ENCODE measurements around the gene LRRC73. TPM values are rescaled to one million over a fixed set of nuclear protein-coding genes. Genes with fewer than 3 reads are reported as not detected.

Gene LRRC73
- total RNA-seq, 1 donor, result under 0.01 TPM

DNA sequence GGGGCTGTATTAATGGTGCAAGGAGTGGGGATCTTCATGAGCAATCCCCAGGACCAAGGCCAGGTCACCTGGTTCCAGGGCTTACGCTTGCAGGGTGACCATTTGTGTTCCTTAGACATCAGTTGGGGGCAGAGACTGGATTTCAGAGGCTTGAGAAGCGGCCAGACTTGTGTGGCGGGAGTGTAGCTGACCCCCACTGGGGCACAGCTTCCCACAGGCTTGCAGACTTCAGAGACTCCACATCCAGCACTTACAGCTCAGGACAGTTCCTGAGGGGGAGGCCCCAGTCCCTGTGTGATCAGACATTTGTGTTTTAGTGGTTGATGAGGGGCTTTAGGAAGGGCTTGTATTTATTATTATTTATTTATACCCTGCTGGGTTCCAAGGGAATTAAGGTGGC is 17.5 kb downstream of the LRRC73 start:
- no peak for TF ChIP-seq CTCF (IDR thresholded peaks at IDR 0.05; ENCODE audit: insufficient read depth, low read depth, low read length)
- no peak for DNase-seq (ENCODE audit: low read depth)
- H3K4me3 ChIP-seq (ENCODE audit: low read depth, low read length), result peak overlapping the region; percentile 4

GRCh38 chr6:43491750-43492661 is 18.1 kb downstream of the LRRC73 start:
- H3K4me3 ChIP-seq (ENCODE audit: low read depth, low read length), result peak overlapping the region; percentile 4
- DNase-seq (ENCODE audit: low read depth), result peak; percentile 68

DNA sequence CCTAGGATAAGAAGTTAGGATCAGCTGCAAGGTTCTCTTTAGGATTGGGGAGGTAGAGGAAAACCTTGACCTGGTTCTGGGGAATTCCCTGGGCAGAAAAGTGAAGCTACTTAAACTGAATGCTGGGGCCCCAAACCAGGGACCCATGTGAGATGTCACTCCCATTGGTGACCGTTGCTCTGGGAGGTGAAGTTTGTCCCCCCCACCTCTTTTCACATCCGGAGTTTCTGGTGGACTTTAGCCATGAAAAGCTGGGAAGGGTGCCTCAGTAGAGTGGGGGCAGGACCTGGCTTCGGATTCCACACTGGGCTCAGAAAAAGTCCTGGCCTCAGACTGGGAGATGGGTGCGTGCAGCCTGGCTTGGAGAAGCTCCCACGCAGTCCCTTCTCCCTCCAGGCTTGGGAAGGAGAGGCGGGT is 19.6 kb downstream of the LRRC73 start:
- TF ChIP-seq CTCF (IDR thresholded peaks at IDR 0.05; ENCODE audit: insufficient read depth, low read depth, low read length), result no peak
- no peak overlapping the region for H3K4me3 ChIP-seq (ENCODE audit: low read depth, low read length)
- no peak for DNase-seq (ENCODE audit: low read depth)

More at GRCh38 chr6:43491750-43492661, 18.1 kb downstream of the LRRC73 start:
- TF ChIP-seq CTCF (IDR thresholded peaks at IDR 0.05; ENCODE audit: insufficient read depth, low read depth, low read length), result no peak

DNA sequence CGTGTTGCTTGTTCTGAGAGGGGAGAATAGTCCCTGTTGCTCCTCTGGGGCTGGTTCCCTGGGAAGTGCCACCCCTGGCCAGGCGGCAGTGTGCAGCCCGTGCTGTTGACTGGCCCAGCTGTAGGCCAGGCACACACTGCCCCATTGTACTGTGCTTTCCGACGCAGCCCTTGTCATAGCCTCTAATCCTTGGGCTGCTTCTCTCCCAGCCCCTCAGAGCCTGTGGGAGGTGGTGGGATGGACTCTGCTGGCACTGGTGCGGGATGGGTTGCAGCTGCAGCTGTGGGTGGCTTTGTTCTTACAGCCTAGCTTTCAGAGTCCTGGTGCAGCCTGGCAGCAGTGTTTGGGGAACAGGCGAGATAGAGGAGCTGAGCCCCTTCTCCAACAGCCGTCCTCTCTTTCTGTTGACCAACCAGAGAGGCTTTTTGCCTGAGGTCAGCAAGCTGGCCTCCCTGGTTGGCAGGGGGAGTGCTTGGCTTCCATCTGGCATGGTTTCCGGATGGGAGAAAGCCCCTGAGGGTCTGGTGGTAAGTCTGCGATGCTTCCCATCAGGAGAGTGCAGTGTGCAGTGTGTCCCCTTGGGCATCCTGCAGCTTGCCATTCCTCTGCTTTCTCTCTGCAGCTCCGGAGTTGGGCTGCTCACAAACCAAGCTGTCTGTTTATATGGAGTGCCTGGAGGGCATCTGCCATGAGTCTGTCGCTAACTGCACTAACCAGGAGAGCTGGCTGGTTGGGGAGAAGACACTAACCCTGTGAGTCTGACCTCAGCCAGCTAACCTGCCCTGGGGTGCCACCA is 20.7 kb downstream of the LRRC73 start:
- no peak for DNase-seq (ENCODE audit: low read depth)
- no peak overlapping the region for H3K4me3 ChIP-seq (ENCODE audit: low read depth, low read length)
- TF ChIP-seq CTCF (IDR thresholded peaks at IDR 0.05; ENCODE audit: insufficient read depth, low read depth, low read length), result no peak

DNA sequence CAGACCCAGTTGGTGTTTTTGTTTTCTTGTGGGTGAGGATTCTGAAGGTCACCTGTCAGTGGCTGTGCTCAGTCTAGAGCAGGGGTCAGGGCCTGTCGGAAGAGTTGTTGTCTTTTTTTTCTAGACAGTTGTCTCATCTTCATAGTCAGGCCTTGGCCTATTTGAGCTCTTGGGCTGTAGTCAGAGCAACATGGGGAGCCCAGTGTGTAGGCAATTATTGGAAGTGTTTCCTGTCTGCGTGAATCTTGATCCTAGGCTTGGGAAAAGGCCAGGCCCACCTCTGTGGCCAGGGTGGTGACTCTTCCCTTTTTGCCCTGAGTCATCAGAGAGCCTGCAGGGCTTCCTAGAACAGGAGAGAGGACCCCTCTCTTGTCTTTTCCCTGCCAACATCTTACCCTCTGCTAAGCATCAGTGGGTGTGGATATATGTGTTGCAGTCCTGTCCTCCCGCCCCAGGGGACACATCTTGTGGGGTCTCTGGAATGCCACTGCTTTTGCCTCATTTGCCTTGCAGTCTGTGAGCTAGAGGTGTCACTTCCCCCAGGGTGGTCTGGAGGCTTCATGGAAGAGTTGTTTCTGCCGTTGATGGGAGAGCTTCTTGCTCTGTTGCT is 21.4 kb downstream of the LRRC73 start:
- DNase-seq (ENCODE audit: low read depth), result no peak
- no peak overlapping the region for H3K4me3 ChIP-seq (ENCODE audit: low read depth, low read length)
- TF ChIP-seq CTCF (IDR thresholded peaks at IDR 0.05; ENCODE audit: insufficient read depth, low read depth, low read length), result no peak

- no peak for TF ChIP-seq CTCF (IDR thresholded peaks at IDR 0.05; ENCODE audit: insufficient read depth, low read depth, low read length)
- DNase-seq (ENCODE audit: low read depth), result no peak
- no peak overlapping the region for H3K4me3 ChIP-seq (ENCODE audit: low read depth, low read length)
Measured at GRCh38 chr6:43481591-43482236, 28.4 kb downstream of the LRRC73 start.

Measured in fibroblast of villous mesenchyme (primary cell).